Measurements from ENCODE around the gene SPATS2. TPM values are rescaled to one million over a fixed set of nuclear protein-coding genes. Genes with fewer than 3 reads are reported as not detected.

SPATS2 gene
- total and polyA plus RNA-seq, 10 of the 15 experiments (the other 5 are each of a cell fraction or from before 2014, with no cell fraction given): 9.0 to 54.2 (median 27.5) TPM

DNA sequence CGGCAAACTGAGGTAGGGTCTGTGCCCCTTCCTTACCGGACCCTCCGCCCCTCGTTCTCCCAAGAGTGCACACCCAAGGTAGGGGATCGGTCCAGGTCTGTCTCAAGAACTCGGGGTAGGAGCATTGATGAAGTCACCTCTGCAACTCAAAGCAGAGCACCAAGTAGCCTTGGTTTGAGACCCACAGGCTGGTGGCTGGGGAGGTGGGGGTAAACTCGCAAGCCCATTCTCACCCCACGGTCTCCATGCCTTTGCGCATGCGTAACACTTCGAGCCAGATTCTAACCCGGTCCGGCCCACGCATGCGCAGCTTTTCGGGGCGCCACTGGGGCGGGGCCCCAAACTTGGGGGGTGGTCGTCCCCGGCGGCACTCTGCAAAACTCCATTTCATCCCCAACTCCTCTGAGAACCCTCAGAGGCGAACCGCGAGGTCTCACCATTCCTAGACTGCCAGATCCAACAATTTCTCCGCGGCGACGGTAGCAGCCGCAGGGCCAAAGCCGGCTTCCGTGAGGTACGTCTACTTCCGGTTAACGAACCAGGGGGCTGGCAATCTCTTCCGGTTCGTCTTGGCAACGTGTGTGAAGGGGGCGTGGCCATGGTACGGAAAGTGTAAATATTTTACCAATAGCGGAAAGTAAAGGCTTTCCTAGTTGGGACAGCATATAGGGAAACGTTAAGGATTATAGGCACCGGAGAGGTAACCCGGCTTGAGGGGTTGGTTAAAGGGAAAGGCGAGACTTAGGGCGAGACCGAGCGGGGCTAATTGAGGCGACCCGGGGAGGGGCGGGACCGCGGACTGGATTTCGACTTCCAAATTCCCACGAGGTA is 200.6 kb downstream of the SPATS2 start, which contains the start of gene MCRS1 (continued):
- 0 out of 2 replicates have a peak, but pooled peaks have one; percentile 64 for TF ChIP-seq NBN (IDR thresholded peaks at IDR 0.05)
- TF ChIP-seq MXI1 (IDR thresholded peaks at IDR 0.05; ENCODE audit: low read depth, low read length): peak; percentile 91
- peak; percentile 93 for TF ChIP-seq NR2C2 (IDR thresholded peaks at IDR 0.05; ENCODE audit: borderline replicate concordance, control insufficient read depth, insufficient read length, low read depth)
- TF ChIP-seq RUNX3 (IDR thresholded peaks at IDR 0.05; ENCODE audit: low read length): peak; percentile 55
- TF ChIP-seq EED (IDR thresholded peaks at IDR 0.05; ENCODE audit: low read depth): no peak
- TF ChIP-seq SMC3 (IDR thresholded peaks at IDR 0.05; ENCODE audit: borderline replicate concordance, low read length): no peak
- TF ChIP-seq ZBTB11 (CRISPR knock-in tag; IDR thresholded peaks at IDR 0.05): no peak
- TF ChIP-seq, protein P1, sequence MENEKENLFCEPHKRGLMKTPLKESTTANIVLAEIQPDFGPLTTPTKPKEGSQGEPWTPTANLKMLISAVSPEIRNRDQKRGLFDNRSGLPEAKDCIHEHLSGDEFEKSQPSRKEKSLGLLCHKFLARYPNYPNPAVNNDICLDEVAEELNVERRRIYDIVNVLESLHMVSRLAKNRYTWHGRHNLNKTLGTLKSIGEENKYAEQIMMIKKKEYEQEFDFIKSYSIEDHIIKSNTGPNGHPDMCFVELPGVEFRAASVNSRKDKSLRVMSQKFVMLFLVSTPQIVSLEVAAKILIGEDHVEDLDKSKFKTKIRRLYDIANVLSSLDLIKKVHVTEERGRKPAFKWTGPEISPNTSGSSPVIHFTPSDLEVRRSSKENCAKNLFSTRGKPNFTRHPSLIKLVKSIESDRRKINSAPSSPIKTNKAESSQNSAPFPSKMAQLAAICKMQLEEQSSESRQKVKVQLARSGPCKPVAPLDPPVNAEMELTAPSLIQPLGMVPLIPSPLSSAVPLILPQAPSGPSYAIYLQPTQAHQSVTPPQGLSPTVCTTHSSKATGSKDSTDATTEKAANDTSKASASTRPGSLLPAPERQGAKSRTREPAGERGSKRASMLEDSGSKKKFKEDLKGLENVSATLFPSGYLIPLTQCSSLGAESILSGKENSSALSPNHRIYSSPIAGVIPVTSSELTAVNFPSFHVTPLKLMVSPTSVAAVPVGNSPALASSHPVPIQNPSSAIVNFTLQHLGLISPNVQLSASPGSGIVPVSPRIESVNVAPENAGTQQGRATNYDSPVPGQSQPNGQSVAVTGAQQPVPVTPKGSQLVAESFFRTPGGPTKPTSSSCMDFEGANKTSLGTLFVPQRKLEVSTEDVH (IDR thresholded peaks at IDR 0.05; ENCODE audit: low read depth, partially characterized antibody): peak; percentile 96
- no peak for TF ChIP-seq SUPT20H (IDR thresholded peaks at IDR 0.05; ENCODE audit: borderline replicate concordance, control insufficient read depth, low read depth, low read length)
- TF ChIP-seq IKZF2 (IDR thresholded peaks at IDR 0.05): no peak
- 0 out of 2 replicates have a peak, but pooled peaks have one; percentile 48 for TF ChIP-seq ATF7 (IDR thresholded peaks at IDR 0.05; ENCODE audit: low read depth)
- TF ChIP-seq ESRRA (IDR thresholded peaks at IDR 0.05; ENCODE audit: low read length): no peak
- peak; percentile 98 for TF ChIP-seq POLR2AphosphoS5 (IDR thresholded peaks at IDR 0.05; ENCODE audit: low read length)
- TF ChIP-seq TCF12 (IDR thresholded peaks at IDR 0.05; ENCODE audit: low read depth, low read length): peak; percentile 52; the same call in 1 of the 2 replicates
- peak; percentile 81 for TF ChIP-seq POLR2AphosphoS2 (IDR thresholded peaks at IDR 0.05; ENCODE audit: low read depth, low read length)
- no peak for TF ChIP-seq BCL11A (IDR thresholded peaks at IDR 0.05; ENCODE audit: low read depth, low read length)
- TF ChIP-seq IKZF1 (conservative IDR thresholded peaks at IDR 0.05): peak; percentile 100
- no peak for TF ChIP-seq STAT3 (IDR thresholded peaks at IDR 0.05; ENCODE audit: low read depth, low read length)
- TF ChIP-seq PML (IDR thresholded peaks at IDR 0.05; ENCODE audit: low read length): peak; percentile 91; the same call in 1 of the 2 replicates
- TF ChIP-seq, protein P2, sequence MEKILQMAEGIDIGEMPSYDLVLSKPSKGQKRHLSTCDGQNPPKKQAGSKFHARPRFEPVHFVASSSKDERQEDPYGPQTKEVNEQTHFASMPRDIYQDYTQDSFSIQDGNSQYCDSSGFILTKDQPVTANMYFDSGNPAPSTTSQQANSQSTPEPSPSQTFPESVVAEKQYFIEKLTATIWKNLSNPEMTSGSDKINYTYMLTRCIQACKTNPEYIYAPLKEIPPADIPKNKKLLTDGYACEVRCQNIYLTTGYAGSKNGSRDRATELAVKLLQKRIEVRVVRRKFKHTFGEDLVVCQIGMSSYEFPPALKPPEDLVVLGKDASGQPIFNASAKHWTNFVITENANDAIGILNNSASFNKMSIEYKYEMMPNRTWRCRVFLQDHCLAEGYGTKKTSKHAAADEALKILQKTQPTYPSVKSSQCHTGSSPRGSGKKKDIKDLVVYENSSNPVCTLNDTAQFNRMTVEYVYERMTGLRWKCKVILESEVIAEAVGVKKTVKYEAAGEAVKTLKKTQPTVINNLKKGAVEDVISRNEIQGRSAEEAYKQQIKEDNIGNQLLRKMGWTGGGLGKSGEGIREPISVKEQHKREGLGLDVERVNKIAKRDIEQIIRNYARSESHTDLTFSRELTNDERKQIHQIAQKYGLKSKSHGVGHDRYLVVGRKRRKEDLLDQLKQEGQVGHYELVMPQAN (conservative IDR thresholded peaks at IDR 0.05): peak; percentile 71; the same call in 1 of the 2 replicates
- TF ChIP-seq ZNF274 (IDR thresholded peaks at IDR 0.05; ENCODE audit: insufficient read depth, insufficient read length): no peak
- peak; percentile 68 for TF ChIP-seq SMAD1 (IDR thresholded peaks at IDR 0.05; ENCODE audit: low read depth, partially characterized antibody)
- no peak for TF ChIP-seq CBX5 (IDR thresholded peaks at IDR 0.05; ENCODE audit: low read depth)
- peak; percentile 98 for TF ChIP-seq POLR2A (IDR thresholded peaks at IDR 0.05; ENCODE audit: low read depth, low read length)
- no peak for TF ChIP-seq YBX1 (IDR thresholded peaks at IDR 0.05)
